ENCODE measurements around the gene RAD18.

DNA sequence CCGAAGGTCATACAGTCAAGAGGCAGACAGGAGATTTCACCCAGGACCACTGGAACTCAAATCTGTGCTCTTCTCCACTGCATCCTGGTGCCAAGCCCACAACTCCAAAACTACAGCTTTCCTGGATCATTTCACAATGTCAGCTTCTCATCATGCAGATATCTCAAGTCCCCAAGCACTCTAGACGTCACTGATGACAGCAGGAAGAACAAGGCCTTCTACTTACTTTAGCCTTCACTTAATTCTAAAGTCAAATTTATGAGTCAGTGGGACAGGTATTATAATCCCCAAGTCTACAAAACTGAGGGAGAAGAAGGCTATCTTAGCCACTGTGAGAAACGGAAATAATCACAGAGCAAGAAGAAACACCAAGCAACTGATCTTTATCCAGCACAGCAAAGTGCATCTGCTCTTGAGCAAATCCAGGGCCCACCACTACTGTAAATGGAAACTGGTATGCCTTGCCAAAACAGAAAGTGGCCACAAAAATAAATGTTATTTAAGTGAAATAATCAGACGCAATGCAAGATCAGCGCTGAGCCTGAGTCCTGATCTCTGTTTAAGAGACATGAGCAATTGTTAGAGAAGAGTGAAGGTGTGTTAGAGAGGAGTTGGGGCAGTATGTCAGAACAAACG is 928 bp downstream of the RAD18 start:
- no peak for TF ChIP-seq POLR2A (IDR thresholded peaks at IDR 0.05)
- TF ChIP-seq, protein P1, sequence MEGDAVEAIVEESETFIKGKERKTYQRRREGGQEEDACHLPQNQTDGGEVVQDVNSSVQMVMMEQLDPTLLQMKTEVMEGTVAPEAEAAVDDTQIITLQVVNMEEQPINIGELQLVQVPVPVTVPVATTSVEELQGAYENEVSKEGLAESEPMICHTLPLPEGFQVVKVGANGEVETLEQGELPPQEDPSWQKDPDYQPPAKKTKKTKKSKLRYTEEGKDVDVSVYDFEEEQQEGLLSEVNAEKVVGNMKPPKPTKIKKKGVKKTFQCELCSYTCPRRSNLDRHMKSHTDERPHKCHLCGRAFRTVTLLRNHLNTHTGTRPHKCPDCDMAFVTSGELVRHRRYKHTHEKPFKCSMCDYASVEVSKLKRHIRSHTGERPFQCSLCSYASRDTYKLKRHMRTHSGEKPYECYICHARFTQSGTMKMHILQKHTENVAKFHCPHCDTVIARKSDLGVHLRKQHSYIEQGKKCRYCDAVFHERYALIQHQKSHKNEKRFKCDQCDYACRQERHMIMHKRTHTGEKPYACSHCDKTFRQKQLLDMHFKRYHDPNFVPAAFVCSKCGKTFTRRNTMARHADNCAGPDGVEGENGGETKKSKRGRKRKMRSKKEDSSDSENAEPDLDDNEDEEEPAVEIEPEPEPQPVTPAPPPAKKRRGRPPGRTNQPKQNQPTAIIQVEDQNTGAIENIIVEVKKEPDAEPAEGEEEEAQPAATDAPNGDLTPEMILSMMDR (IDR thresholded peaks at IDR 0.05), result no peak
